Camera-type eye (tissue), 1 donor: ENCODE data around the gene HSFX3. TPM values are rescaled to one million over a fixed set of nuclear protein-coding genes. Genes with fewer than 3 reads are reported as not detected.

ENCODE experiments used
- total RNA-seq: library from RNA; depleted of rRNA; stranded (reverse); fragments of >200 nt; gene quantifications from one replicate; pipeline ENCODE4 v1.2.3, GENCODE V29; 2014

HSFX3 gene, protein sequence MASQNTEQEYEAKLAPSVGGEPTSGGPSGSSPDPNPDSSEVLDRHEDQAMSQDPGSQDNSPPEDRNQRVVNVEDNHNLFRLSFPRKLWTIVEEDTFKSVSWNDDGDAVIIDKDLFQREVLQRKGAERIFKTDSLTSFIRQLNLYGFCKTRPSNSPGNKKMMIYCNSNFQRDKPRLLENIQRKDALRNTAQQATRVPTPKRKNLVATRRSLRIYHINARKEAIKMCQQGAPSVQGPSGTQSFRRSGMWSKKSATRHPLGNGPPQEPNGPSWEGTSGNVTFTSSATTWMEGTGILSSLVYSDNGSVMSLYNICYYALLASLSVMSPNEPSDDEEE
- total RNA-seq, result not detected

GRCh38 chrX:149549701-149550100 is at the start of gene HSFX3:
Gene HSFX3, minus strand, starts transcription at chrX:149549924. Its CDS starts 72 bp downstream, at chrX:149549852.

GRCh38 chrX:149595214-149595613 is 45.5 kb upstream of the HSFX3 start, which contains the start of gene HSFX2:
Gene HSFX2, minus strand, starts transcription at chrX:149595314. Its CDS starts 614 bp downstream, at chrX:149594700.

DNA sequence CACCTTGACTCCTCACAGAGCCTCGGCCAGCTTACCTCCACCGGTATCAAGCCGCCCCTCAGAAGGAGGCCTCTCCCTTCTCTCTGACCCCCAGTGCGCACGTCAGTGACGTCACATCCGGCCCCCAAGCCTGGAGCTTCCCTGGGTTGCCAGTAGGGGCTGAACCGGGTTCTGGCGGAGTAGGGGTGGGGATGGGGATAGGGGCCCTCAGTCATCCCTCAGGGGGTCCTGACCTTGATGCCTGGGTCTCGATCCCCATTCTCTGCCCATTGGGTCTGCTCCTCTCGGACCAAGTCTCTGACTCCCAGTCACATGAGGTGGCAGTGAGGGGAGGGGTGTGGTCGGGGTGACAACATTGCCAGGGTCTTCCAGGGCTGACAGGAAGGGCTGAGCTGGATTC is 37.6 kb upstream of the HSFX3 start, which contains the start of gene MAGEA9B:
MAGEA9B (minus strand) TSS at position 101 of the 400 bp plus-strand sequence. CDS start 4,280 bp downstream, outside the sequence.

GRCh38 chrX:149540621-149541520 is 8.9 kb downstream of the HSFX3 start, which contains the start of gene EOLA1:
Gene EOLA1, plus strand, starts transcription at chrX:149541012. Its CDS starts 4,619 bp downstream, at chrX:149545631.

DNA sequence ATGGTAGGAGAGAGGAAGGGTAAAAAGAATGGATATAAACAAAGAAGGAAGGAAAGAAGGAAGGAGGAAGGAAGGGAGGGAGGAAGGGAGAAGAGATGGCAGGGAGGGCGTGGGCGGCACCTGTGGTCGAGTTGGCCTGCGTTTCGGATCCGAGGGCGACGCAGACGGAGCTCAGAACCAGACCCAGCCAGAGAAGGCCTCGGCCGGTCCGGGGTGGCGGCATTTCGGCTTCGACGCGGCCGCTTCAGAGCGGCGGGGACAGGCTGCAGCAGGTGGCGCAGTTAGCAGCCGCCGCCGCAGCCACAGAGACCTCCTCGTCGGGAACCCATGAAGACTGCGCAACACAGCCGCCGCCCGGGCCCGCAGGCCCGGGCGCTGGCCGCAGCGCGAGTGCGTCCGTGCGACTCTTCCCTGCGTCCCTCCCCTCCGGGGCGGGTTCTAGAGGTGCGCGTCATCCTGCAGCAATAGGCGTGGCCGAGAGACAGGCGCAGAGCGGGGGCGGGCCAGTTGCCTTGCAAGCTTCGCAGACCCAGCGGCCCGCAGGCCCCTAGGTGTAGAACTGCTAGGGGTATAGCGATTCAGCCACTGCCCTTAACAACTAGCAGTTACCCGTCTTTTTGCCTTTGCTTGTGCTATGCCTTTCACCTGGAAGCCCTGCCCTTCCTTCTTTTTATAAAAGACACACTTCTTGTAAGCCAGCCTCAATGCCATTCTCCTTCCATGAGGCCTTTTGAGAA is 44.6 kb downstream of the HSFX3 start, which contains the start of gene IDS:
IDS (minus strand) TSS at position 392 of the 737 bp plus-strand sequence; CDS start at position 223, 169 bp downstream.

Other genes starting within 250 kb of the HSFX3 start
- 59.9 TPM for gene IDS, start 44.6 kb downstream of the HSFX3 start, total RNA-seq
- 14.3 TPM for gene EOLA1, start 8.9 kb downstream of the HSFX3 start, total RNA-seq
- not detected for gene MAGEA9B, start 37.5 kb upstream of the HSFX3 start, total RNA-seq
- gene HSFX2, start 45.4 kb upstream of the HSFX3 start, total RNA-seq, result not detected
- gene TMEM185A, start 81.9 kb upstream of the HSFX3 start, total RNA-seq, result 35.7 TPM
- gene MAGEA11, start 162.1 kb upstream of the HSFX3 start, total RNA-seq, result 0.77 TPM
- 3.4 TPM for gene HSFX1, start 224.1 kb upstream of the HSFX3 start, total RNA-seq
- not detected for gene MAGEA9, start 232.0 kb upstream of the HSFX3 start, total RNA-seq